HepG2 (cell line): ENCODE results near the gene CYP4B1. TPM values are rescaled to one million over a fixed set of nuclear protein-coding genes. Genes with fewer than 3 reads are reported as not detected.

Experiments used
- ATAC-seq: fragments of 200-7000 bp; cut with Tn5 transposase; 3 replicates; pipeline ENCODE4 v1.9.1; 2020; ENCODE audit warnings: mild to moderate bottlenecking, moderate library complexity
- BruUV-seq: library from RNA; stranded (reverse); fragments of 400-500 nt; replicated peaks from 2 replicates; lab custom pipeline; 2021; lab: Mats Ljungman, UMichigan
- CTCF ChIA-PET: fragments of 300-600 bp; formaldehyde crosslinking; extraction: SDS; loops from one replicate; lab custom pipeline; 2021; ENCODE audit warnings: low total read pairs, inconsistent platforms, low intra/inter-chr PET ratio; lab: Yijun Ruan, JAX
- POLR2A ChIA-PET: fragments of 350-600 bp; sonication (Branson Sonifier 250); formaldehyde crosslinking; loops from one replicate; lab custom pipeline; 2020; ENCODE audit warnings: antibody characterized with exemption, inconsistent platforms; lab: Yijun Ruan, JAX
- DNase-seq: peaks from one replicate; pipeline ENCODE4 v3.0.0-alpha.2; 2015; ENCODE audit warnings: low spot score
- FAIRE-seq: peaks from 3 replicates; lab custom pipeline; 2011; peaks lifted over from hg19 to GRCh38; lab: Jason Lieb, UNC
- H2AFZ ChIP-seq: one replicate; pipeline ENCODE4 v1.6.1; 2011; ENCODE audit warnings: low read length, inconsistent platforms
- H3K27ac ChIP-seq: fragments of 300-600 bp; 3 replicates; pipeline ENCODE4 v1.8.0; 2011; ENCODE audit warnings: mixed run types, mild to moderate bottlenecking, mixed read lengths, low read length, inconsistent platforms; ENCODE audit not compliant: insufficient read depth; ENCODE audit errors: extremely low read length
- H3K27me3 ChIP-seq, 2 experiments: fragments of 200-600 bp in 1 of 2; 2 replicates in 1 of 2; 3 replicates in 1 of 2; pipeline versions ENCODE4 v1.6.0 to v1.8.0; 2011; ENCODE audit warnings: low read length in 2 of 2, mild to moderate bottlenecking in 2 of 2, moderate library complexity in 2 of 2, inconsistent platforms in 1 of 2; ENCODE audit not compliant: insufficient read depth in 2 of 2, control insufficient read depth in 1 of 2
- H3K36me3 ChIP-seq, 2 experiments: fragments of 200-600 bp in 1 of 2; replicated peaks in 1 of 2; 2 replicates in 1 of 2; 3 replicates in 1 of 2; pipeline versions ENCODE4 v1.5.1 to v1.8.0; 2011; ENCODE audit warnings: low read length in 2 of 2, inconsistent platforms in 1 of 2; ENCODE audit not compliant: insufficient read depth in 2 of 2, control insufficient read depth in 1 of 2
- H3K4me1 ChIP-seq: 2 replicates; pipeline ENCODE4 v1.5.1; 2012; ENCODE audit warnings: low read length, inconsistent platforms; ENCODE audit not compliant: insufficient read depth
- H3K4me2 ChIP-seq: 2 replicates; pipeline ENCODE4 v1.6.0; 2011; ENCODE audit warnings: low read depth, low read length, inconsistent platforms
- H3K4me3 ChIP-seq, 3 experiments: fragments of 200-600 bp in 1 of 3; sonication (generic), shearing (Covaris generic) in 1 of 3; replicated peaks in 1 of 3; 2 replicates each; pipeline ENCODE4 v1.5.1; 2011 to 2016; ENCODE audit warnings: low read length in 3 of 3, inconsistent platforms in 2 of 3, low read depth in 2 of 3, mild to moderate bottlenecking in 2 of 3, control low read depth in 1 of 3, mixed read lengths in 1 of 3; ENCODE audit not compliant: insufficient read depth in 1 of 3
- H3K79me2 ChIP-seq: one replicate; pipeline ENCODE4 v1.6.1; 2011; ENCODE audit warnings: low read length, inconsistent platforms; ENCODE audit not compliant: insufficient read depth
- H3K9ac ChIP-seq: 2 replicates; pipeline ENCODE4 v1.6.0; 2011; ENCODE audit warnings: mild to moderate bottlenecking, low read depth, low read length, inconsistent platforms; ENCODE audit not compliant: insufficient read depth
- H3K9me3 ChIP-seq: 2 replicates; pipeline ENCODE4 v1.5.1; 2012; ENCODE audit warnings: mild to moderate bottlenecking, low read length
- H4K20me1 ChIP-seq: 2 replicates; pipeline ENCODE4 v1.6.0; 2011; ENCODE audit warnings: inconsistent platforms, mild to moderate bottlenecking, low read length, moderate library complexity; ENCODE audit not compliant: insufficient read depth
- ARID3A ChIP-seq: IDR thresholded peaks from 2 replicates; pipeline ENCODE4 v1.6.1; 2012; ENCODE audit warnings: low read depth, low read length, improper control_type of control experiment
- MAFF ChIP-seq: IDR thresholded peaks from 2 replicates; pipeline ENCODE4 v1.6.1; 2011; ENCODE audit warnings: low read depth, low read length, improper control_type of control experiment
- MAFK ChIP-seq, 2 experiments: IDR thresholded peaks in 1 of 2; conservative IDR thresholded peaks in 1 of 2; 2 replicates each; pipeline ENCODE4 v1.6.1; 2011; ENCODE audit warnings: improper control_type of control experiment in 2 of 2, low read length in 2 of 2
- MIXL1 ChIP-seq: IDR thresholded peaks from 2 replicates; pipeline ENCODE4 v1.6.1; 2016
- PAWR ChIP-seq: sonication (generic); formaldehyde crosslinking; IDR thresholded peaks from 2 replicates; pipeline ENCODE4 v1.4.0; 2020; ENCODE audit warnings: missing genetic modification reagents, mild to moderate bottlenecking, borderline replicate concordance
- RELA ChIP-seq: sonication (generic); formaldehyde crosslinking; IDR thresholded peaks from 2 replicates; pipeline ENCODE4 v1.4.0; 2020; ENCODE audit warnings: missing genetic modification reagents
- TRIM22 ChIP-seq: fragments of 450-650 bp; IDR thresholded peaks from 2 replicates; pipeline ENCODE4 v1.6.1; 2017
- ZNF326 ChIP-seq: sonication (generic); formaldehyde crosslinking; IDR thresholded peaks from 2 replicates; pipeline ENCODE4 v1.4.0; 2020; ENCODE audit warnings: missing genetic modification reagents, borderline replicate concordance
- whole genome bisulfite sequencing: methylation state at CpG from one replicate; pipeline ENCODE4 v1.1.6; 2017; ENCODE audit warnings: low lambda C conversion rate; 5-methylcytosine and 5-hydroxymethylcytosine counted together
- in situ Hi-C: cut with HindIII; loops from 2 replicates; pipeline ENCODE4 v1.10.0; 2017; ENCODE audit warnings: low pct_unique_long_range_greater_than_20kb; ENCODE audit not compliant: extremely low pct_ligation_motif_present
- intact Hi-C: fragments of 100-400 bp; cut with micrococcal nuclease; formaldehyde crosslinking; loops from one replicate; pipeline ENCODE4 v1.10.0; 2022; ENCODE audit not compliant: unreplicated experiment
- polyA plus RNA-seq, 8 experiments: library from polyadenylated mRNA; depleted of rRNA in 3 of 8; stranded (reverse) in 7 of 8; unstranded in 1 of 8; fragments of >200 nt; fragmentation: Illumina TruSeq in 4 of 8; extraction: Trizol in 4 of 8; gene quantifications; 2 replicates each; pipeline versions ENCODE4 v1.2.1 to v1.2.3, GENCODE V29; 2011 to 2016; ENCODE audit warnings: low read depth in 4 of 8, missing spikeins in 1 of 8, mixed read lengths in 1 of 8; ENCODE audit not compliant: insufficient read depth in 1 of 8
- total RNA-seq, 5 experiments: library from RNA; depleted of rRNA; stranded (reverse); fragments of >200 nt; fragmentation: Illumina TruSeq; extraction: Trizol; gene quantifications; 2 replicates each; pipeline ENCODE4 v1.2.3, GENCODE V29; 2016; ENCODE audit warnings: low read depth in 1 of 5
- TF ChIP-seq, protein P1 (sequence below): sonication (generic); formaldehyde crosslinking; IDR thresholded peaks from 2 replicates; pipeline ENCODE4 v1.8.1; 2023; ENCODE audit warnings: mild to moderate bottlenecking, missing genetic modification reagents
- TF ChIP-seq, protein P2 (sequence below): sonication (generic); formaldehyde crosslinking; conservative IDR thresholded peaks from 2 replicates; pipeline ENCODE4 v1.4.0; 2020; ENCODE audit warnings: mild to moderate bottlenecking, missing genetic modification reagents, moderate library complexity

Gene CYP4B1
- total and polyA plus RNA-seq, 2 of the 13 experiments (the other 11 are each of a cell fraction or from before 2014, with no cell fraction given): 0.03 TPM; not detected in 1

DNA sequence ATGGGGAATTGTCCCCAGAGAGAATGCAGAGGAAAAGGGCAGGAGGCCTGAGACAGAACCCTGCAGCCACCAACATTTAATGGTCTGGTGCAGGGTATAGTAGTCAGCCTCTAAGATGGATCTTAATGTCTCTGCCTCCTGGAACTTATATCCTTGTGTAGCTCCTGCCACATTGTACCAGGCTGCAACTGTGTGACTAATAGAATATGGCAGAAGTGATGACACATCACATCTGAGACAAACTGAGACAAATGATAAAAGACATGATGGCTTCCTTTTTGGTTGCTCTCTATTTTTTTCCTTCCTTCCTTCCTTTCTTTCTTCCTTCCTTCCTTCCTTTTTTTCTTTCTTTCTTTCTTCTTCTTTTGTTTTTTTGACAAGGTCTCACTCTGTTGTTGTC lies 37.1 kb upstream of the CYP4B1 start:
- FAIRE-seq (no peak), DNase-seq (no peak), ATAC-seq (no peak)
- no peaks in the 10 kb centered on the region for H3K79me2 ChIP-seq
- no peaks in the 10 kb centered on the region for H3K9me3 ChIP-seq
- BruUV-seq: no TSS peak
- no peak overlapping the region for H3K27ac ChIP-seq
- in situ Hi-C loops: no loop called here
- no peak overlapping the region for H3K4me2 ChIP-seq
- H3K4me3 ChIP-seq: no peak overlapping the region
- H3K4me1 ChIP-seq: peaks cover 19% of the 10 kb centered on the region
- H4K20me1 ChIP-seq: no peaks in the 10 kb centered on the region
- CTCF ChIA-PET: no interaction called here
- no peak overlapping the region for H3K9ac ChIP-seq
- no peak overlapping the region for H2AFZ ChIP-seq
- intact Hi-C loops: no loop called here
- POLR2A ChIA-PET: no interaction called here
- no peak for TF ChIP-seq ZNF326 (CRISPR knock-in tag)
- no peak for TF ChIP-seq ARID3A
- peak; percentile 27 to 56; a peak in 2 of 4 replicates for TF ChIP-seq MAFK (conservative IDR thresholded peaks at IDR 0.05 in 1 of 2, IDR thresholded peaks at IDR 0.05 in 1 of 2; ENCODE audit: low read length in 2 of 2)
- TF ChIP-seq MAFF: peak; percentile 22; the same call in 1 of the 2 replicates
- no peak for TF ChIP-seq PAWR
- H3K27me3 ChIP-seq: no peaks in the 10 kb centered on the region
- H3K36me3 ChIP-seq: no peaks in the 10 kb centered on the region

DNA sequence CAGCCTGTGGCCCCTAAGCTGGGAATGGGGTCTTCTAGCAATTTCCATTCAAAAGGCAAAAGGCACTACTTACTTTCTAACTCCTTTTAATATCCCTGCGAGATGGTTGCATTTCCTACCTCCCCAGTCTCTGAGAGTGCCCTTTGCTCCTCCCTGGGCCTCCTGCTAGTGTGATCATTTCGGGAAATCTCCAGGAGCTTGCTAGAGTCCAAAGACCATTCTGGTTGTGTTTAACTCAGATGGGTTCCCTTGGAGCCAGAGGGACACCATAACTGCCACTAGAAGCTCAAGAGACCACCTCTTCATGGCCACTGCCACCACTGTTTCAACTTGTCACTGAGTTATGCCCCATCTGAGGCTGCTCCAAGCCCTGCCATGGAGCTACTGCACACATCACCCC lies 34.4 kb upstream of the CYP4B1 start:
- no peaks in the 10 kb centered on the region for H3K79me2 ChIP-seq
- peak overlapping the region; percentile 61; the same call in 1 of the 2 replicates for H3K4me2 ChIP-seq
- intact Hi-C loops (no loop called here), in situ Hi-C loops (no loop called here)
- FAIRE-seq (no peak), DNase-seq (no peak), ATAC-seq (peak; percentile 65)
- H3K4me1 ChIP-seq: peaks cover 19% of the 10 kb centered on the region
- ChIA-PET CTCF (no interaction called here), POLR2A (no interaction called here)
- H2AFZ ChIP-seq: no peak overlapping the region
- no peak overlapping the region for H3K27ac ChIP-seq
- H3K9ac ChIP-seq: no peak overlapping the region
- H3K27me3 ChIP-seq: no peaks in the 10 kb centered on the region
- H3K36me3 ChIP-seq: no peaks in the 10 kb centered on the region
- BruUV-seq: no TSS peak
- H4K20me1 ChIP-seq: no peaks in the 10 kb centered on the region
- peaks cover 6% of the 10 kb centered on the region; the same call in 1 of the 2 replicates for H3K9me3 ChIP-seq
- WGBS: 11% methylated on average over 2 of the region's 2 CpGs
- H3K4me3 ChIP-seq: peak overlapping the region in 1 of 3 experiments; percentile 15; a peak in 1 of 6 replicates
- TF ChIP-seq RELA (CRISPR knock-in tag): no peak
- no peak for TF ChIP-seq MIXL1 (CRISPR knock-in tag)
- no peak for TF ChIP-seq TRIM22
- TF ChIP-seq, protein P1, sequence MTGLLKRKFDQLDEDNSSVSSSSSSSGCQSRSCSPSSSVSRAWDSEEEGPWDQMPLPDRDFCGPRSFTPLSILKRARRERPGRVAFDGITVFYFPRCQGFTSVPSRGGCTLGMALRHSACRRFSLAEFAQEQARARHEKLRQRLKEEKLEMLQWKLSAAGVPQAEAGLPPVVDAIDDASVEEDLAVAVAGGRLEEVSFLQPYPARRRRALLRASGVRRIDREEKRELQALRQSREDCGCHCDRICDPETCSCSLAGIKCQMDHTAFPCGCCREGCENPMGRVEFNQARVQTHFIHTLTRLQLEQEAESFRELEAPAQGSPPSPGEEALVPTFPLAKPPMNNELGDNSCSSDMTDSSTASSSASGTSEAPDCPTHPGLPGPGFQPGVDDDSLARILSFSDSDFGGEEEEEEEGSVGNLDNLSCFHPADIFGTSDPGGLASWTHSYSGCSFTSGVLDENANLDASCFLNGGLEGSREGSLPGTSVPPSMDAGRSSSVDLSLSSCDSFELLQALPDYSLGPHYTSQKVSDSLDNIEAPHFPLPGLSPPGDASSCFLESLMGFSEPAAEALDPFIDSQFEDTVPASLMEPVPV (CRISPR knock-in tag): no peak
- TF ChIP-seq, protein P2, sequence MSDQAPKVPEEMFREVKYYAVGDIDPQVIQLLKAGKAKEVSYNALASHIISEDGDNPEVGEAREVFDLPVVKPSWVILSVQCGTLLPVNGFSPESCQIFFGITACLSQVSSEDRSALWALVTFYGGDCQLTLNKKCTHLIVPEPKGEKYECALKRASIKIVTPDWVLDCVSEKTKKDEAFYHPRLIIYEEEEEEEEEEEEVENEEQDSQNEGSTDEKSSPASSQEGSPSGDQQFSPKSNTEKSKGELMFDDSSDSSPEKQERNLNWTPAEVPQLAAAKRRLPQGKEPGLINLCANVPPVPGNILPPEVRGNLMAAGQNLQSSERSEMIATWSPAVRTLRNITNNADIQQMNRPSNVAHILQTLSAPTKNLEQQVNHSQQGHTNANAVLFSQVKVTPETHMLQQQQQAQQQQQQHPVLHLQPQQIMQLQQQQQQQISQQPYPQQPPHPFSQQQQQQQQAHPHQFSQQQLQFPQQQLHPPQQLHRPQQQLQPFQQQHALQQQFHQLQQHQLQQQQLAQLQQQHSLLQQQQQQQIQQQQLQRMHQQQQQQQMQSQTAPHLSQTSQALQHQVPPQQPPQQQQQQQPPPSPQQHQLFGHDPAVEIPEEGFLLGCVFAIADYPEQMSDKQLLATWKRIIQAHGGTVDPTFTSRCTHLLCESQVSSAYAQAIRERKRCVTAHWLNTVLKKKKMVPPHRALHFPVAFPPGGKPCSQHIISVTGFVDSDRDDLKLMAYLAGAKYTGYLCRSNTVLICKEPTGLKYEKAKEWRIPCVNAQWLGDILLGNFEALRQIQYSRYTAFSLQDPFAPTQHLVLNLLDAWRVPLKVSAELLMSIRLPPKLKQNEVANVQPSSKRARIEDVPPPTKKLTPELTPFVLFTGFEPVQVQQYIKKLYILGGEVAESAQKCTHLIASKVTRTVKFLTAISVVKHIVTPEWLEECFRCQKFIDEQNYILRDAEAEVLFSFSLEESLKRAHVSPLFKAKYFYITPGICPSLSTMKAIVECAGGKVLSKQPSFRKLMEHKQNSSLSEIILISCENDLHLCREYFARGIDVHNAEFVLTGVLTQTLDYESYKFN (CRISPR knock-in tag): 0 out of 2 replicates have a peak, but pooled peaks have one; percentile 16
